Spleen (tissue), 7 donors: ENCODE data around the gene FGG.

Experiments
- POLR2A ChIP-seq, 3 donors: fragments of 450-650 bp; IDR thresholded peaks; one replicate each; pipeline ENCODE4 v1.5.1; 2017; ENCODE audit warnings: antibody characterized with exemption in 3 of 3, mild to moderate bottlenecking in 1 of 3
- POLR2AphosphoS5 ChIP-seq, 3 donors: sonication (generic); formaldehyde crosslinking; IDR thresholded peaks; one replicate each; pipeline ENCODE4 v1.5.1; 2017; ENCODE audit warnings: antibody characterized with exemption in 3 of 3
- TF ChIP-seq, protein P1 (sequence below), 11 experiments: fragments of 200-600 bp in 7 of 11; fragments of 450-650 bp in 4 of 11; sonication (generic) in 4 of 11; IDR thresholded peaks in 8 of 11; conservative IDR thresholded peaks in 3 of 11; 1 replicate in 7 of 11; 2 replicates in 4 of 11; pipeline versions ENCODE4 v1.4.0 to v1.8.0; 2016 to 2021; ENCODE audit warnings: antibody characterized with exemption in 11 of 11, inconsistent platforms in 4 of 11, mild to moderate bottlenecking in 1 of 11
- donor health status: DM: no; HTN: no; CAD: no; lungs with moderate emphysema.
- donor health status: DM: no; HTN: no; CAD: no.
- donor health status: DM: no; HTN: no; CAD: no.

DNA sequence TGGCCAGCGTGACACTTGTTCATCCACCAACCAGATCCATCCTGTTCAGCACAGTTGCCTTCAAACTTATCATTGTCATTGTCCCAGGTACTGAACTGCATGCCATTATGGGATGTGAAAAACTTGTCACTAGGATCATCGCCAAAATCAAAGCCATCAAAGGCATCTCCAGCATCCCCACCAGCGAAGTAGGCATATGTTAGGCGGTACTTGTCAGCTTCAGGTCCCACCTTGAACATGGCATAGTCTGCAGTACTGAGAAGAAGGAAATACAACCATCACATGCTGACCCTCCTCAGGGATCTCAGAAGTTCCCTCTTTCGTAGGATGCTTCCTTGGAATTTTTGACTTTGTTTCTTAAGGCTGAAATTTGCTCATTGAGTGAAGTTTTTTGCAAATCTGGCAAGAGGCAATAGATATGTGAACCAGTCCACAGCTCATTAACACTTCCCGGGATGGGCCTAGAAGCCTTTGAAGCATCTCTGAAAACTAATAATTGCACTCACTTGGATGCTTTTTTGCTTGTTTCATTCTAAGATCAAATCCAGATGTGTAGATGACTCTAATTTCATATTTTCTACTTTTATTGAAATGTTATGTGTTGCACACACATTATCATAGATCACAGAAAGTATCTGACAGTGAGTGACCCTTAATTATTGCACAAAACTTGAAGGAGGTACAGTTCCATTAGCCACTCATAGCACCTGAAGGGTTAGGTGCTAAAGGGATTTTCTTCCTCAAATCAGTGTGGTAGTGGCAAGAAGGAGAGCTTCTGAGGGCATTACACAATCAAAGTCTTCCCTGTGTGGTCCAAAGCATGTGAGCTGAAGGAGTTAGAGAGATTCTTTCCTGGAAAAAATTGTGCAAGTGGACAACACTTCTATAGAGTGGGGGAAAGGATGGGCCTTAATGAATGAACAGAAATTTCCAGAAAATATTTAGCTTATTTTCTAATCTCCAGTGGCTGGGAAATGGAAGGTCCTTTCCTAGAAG, 5.4 kb downstream of the FGG start:
- TF ChIP-seq, protein P1, sequence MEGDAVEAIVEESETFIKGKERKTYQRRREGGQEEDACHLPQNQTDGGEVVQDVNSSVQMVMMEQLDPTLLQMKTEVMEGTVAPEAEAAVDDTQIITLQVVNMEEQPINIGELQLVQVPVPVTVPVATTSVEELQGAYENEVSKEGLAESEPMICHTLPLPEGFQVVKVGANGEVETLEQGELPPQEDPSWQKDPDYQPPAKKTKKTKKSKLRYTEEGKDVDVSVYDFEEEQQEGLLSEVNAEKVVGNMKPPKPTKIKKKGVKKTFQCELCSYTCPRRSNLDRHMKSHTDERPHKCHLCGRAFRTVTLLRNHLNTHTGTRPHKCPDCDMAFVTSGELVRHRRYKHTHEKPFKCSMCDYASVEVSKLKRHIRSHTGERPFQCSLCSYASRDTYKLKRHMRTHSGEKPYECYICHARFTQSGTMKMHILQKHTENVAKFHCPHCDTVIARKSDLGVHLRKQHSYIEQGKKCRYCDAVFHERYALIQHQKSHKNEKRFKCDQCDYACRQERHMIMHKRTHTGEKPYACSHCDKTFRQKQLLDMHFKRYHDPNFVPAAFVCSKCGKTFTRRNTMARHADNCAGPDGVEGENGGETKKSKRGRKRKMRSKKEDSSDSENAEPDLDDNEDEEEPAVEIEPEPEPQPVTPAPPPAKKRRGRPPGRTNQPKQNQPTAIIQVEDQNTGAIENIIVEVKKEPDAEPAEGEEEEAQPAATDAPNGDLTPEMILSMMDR (IDR thresholded peaks at IDR 0.05 in 8 of 11, conservative IDR thresholded peaks at IDR 0.05 in 3 of 11): no peak
- no peak for TF ChIP-seq POLR2A (IDR thresholded peaks at IDR 0.05)
- no peak for TF ChIP-seq POLR2AphosphoS5 (IDR thresholded peaks at IDR 0.05)
